Neural progenitor cell (in vitro differentiated cells): ENCODE measurements around the gene MASTL.

Experiments used
- EZH2phosphoT487 ChIP-seq: fragments of 200-600 bp; sonication (generic); IDR thresholded peaks from 2 replicates; pipeline ENCODE4 v1.6.1; 2017; ENCODE audit warnings: antibody characterized with exemption
- TF ChIP-seq, protein P1 (sequence below): fragments of 200-600 bp; sonication (generic); IDR thresholded peaks from 2 replicates; pipeline ENCODE4 v1.5.1; 2017; ENCODE audit warnings: antibody characterized with exemption, mild to moderate bottlenecking

DNA sequence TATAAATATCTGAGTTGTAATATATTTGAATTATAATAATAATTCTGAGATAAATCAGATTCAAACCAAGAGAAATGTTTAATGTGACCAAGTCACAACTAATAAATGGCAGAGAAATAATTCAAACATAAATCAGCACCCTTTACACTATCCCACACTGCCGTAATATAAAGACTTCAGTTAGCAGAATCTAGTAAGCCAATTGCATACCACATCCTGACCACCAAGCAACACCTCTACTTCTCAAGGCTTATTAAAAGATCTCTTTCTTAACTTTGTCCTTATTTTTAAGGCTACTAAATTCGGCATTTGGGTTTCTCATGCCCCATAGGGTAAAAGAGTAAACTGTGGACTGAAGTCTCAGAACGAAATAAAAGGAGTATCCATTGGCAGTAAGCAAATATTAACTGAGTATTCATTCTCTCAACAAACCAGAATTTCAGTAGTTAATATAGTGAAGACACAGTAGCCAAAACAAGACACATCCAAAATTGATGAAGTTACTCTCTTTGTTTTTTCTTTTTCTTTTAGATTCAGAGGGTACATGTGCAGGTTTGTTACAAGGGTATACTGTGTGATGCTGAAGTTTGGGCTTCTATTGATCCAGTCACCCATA is 70.6 kb downstream of the MASTL start:
- TF ChIP-seq, protein P1, sequence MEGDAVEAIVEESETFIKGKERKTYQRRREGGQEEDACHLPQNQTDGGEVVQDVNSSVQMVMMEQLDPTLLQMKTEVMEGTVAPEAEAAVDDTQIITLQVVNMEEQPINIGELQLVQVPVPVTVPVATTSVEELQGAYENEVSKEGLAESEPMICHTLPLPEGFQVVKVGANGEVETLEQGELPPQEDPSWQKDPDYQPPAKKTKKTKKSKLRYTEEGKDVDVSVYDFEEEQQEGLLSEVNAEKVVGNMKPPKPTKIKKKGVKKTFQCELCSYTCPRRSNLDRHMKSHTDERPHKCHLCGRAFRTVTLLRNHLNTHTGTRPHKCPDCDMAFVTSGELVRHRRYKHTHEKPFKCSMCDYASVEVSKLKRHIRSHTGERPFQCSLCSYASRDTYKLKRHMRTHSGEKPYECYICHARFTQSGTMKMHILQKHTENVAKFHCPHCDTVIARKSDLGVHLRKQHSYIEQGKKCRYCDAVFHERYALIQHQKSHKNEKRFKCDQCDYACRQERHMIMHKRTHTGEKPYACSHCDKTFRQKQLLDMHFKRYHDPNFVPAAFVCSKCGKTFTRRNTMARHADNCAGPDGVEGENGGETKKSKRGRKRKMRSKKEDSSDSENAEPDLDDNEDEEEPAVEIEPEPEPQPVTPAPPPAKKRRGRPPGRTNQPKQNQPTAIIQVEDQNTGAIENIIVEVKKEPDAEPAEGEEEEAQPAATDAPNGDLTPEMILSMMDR: no peak
- no peak for TF ChIP-seq EZH2phosphoT487
